ENCODE data around the gene TRAF2. TPM values are rescaled to one million over a fixed set of nuclear protein-coding genes. Genes with fewer than 3 reads are reported as not detected.

TRAF2 gene
- total RNA-seq, 4 donors from 2014 or later, result 9.7 to 18.3 (median 15.4) TPM

GRCh38 chr9:136927343-136928271 lies 41.3 kb downstream of the TRAF2 start:
- Histone ChIP-seq H3K4me1 (no peaks in the 10 kb centered on the region), H3K27ac (no peak overlapping the region), H3K36me3 (peaks cover 11 to 21% of the 10 kb centered on the region in 2 donors), H3K4me3 (replicated peaks in 1 of 3) (no peak overlapping the region), H3K27me3 (no peaks in the 10 kb centered on the region), H3K9me3 (no peaks in the 10 kb centered on the region)
- DNase-seq, result no peak
- intact Hi-C loops (cut with DNase I), result no loop called here
- TF ChIP-seq POLR2A (IDR thresholded peaks at IDR 0.05) (no peak), CTCF (IDR thresholded peaks at IDR 0.05) (no peak)
- WGBS, 2 donors, result 88% methylated on average over 22 to 23 of the region's 23 CpGs

- Histone ChIP-seq H3K4me1 (no peaks in the 10 kb centered on the region), H3K36me3 (peaks cover 11 to 20% of the 10 kb centered on the region in 2 donors), H3K4me3 (replicated peaks in 1 of 3) (no peak overlapping the region), H3K27ac (no peak overlapping the region), H3K27me3 (no peaks in the 10 kb centered on the region), H3K9me3 (no peaks in the 10 kb centered on the region)
- WGBS, 2 donors, result 79 to 88% methylated on average over 6 to 8 of the region's 9 CpGs
- TF ChIP-seq POLR2A (IDR thresholded peaks at IDR 0.05) (no peak), CTCF (IDR thresholded peaks at IDR 0.05) (no peak)
- no peak for DNase-seq
- intact Hi-C loops (cut with DNase I), result no loop called here
Measured at GRCh38 chr9:136928591-136928990, 42.3 kb downstream of the TRAF2 start.

- Histone ChIP-seq H3K9me3 (no peaks in the 10 kb centered on the region), H3K4me1 (no peaks in the 10 kb centered on the region), H3K4me3 (replicated peaks in 1 of 3) (no peak overlapping the region), H3K36me3 (peaks cover 11% of the 10 kb centered on the region in 2 donors), H3K27ac (no peak overlapping the region), H3K27me3 (no peaks in the 10 kb centered on the region)
- 97 to 99% methylated on average over 4 of the region's 4 CpGs for WGBS, 2 donors
- no peak for DNase-seq
- no peak for TF ChIP-seq CTCF (IDR thresholded peaks at IDR 0.05)
- no peak for TF ChIP-seq POLR2A (IDR thresholded peaks at IDR 0.05)
- intact Hi-C loops (cut with DNase I), result no loop called here
Measured at GRCh38 chr9:136930014-136930413, 43.7 kb downstream of the TRAF2 start.

GRCh38 chr9:136931611-136932130 lies 45.4 kb downstream of the TRAF2 start:
- TF ChIP-seq CTCF (IDR thresholded peaks at IDR 0.05) (no peak), POLR2A (IDR thresholded peaks at IDR 0.05) (no peak)

GRCh38 chr9:136934277-136934676 lies 48.0 kb downstream of the TRAF2 start:
- TF ChIP-seq CTCF (IDR thresholded peaks at IDR 0.05) (no peak), POLR2A (IDR thresholded peaks at IDR 0.05) (no peak)
- no peak for DNase-seq
- H3K36me3 ChIP-seq, result no peaks in the 10 kb centered on the region
- H3K27ac ChIP-seq, result no peak overlapping the region
- H3K4me3 ChIP-seq (replicated peaks in 1 of 3), result no peak overlapping the region
- H3K27me3 ChIP-seq, result no peaks in the 10 kb centered on the region
- intact Hi-C loops (cut with DNase I), result no loop called here
- H3K9me3 ChIP-seq, result no peaks in the 10 kb centered on the region
- H3K4me1 ChIP-seq, result peaks cover 7 to 12% of the 10 kb centered on the region in 2 donors
- whole genome bisulfite sequencing, 2 donors, result 92 to 95% methylated on average over 3 of the region's 3 CpGs

More at GRCh38 chr9:136931611-136932130, 45.4 kb downstream of the TRAF2 start:
- no peak overlapping the region for H3K27ac ChIP-seq
- H3K4me1 ChIP-seq, result peaks cover 0 to 3% of the 10 kb centered on the region in 2 donors
- no peaks in the 10 kb centered on the region for H3K27me3 ChIP-seq
- H3K9me3 ChIP-seq, result no peaks in the 10 kb centered on the region
- no peaks in the 10 kb centered on the region for H3K36me3 ChIP-seq
- no peak overlapping the region for H3K4me3 ChIP-seq (replicated peaks in 1 of 3)
- intact Hi-C loops (cut with DNase I), result no loop called here
- WGBS, 2 donors, result 95 to 100% methylated on average over 2 of the region's 2 CpGs
- DNase-seq, result no peak
